Astrocyte (in vitro differentiated cells and primary cell): Measurements from ENCODE around the gene ENOX1.

Experiments used
- EZH2 ChIP-seq: IDR thresholded peaks from 2 replicates; pipeline ENCODE4 v1.6.1; 2012; ENCODE audit warnings: mild to moderate bottlenecking, low read length, inconsistent platforms; ENCODE audit not compliant: insufficient read depth
- TF ChIP-seq, protein P1 (sequence below): IDR thresholded peaks from 2 replicates; pipeline ENCODE4 v1.5.1; 2011; ENCODE audit warnings: low read depth, mild to moderate bottlenecking, inconsistent platforms, low read length, moderate library complexity; ENCODE audit not compliant: insufficient read depth

DNA sequence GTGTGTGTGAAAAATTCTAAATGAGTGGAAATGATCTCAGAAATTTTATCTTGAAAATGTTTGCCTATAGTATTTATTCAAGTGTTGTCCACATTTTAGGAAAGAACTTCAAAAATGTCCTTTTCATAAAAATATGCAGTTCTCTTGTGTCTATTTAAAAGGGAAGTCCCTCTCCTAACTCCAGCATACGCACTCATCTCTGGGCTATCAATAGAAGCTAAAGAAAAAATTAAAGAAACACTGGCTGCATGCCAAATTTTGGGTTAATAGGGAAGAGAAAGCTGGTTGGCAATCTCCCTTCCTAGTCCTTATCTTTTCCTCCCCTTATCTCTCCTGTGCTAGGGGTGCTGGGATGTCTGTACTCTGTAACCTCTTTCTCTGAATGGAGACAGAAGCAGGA lies 313.3 kb downstream of the ENOX1 start:
- TF ChIP-seq, protein P1, sequence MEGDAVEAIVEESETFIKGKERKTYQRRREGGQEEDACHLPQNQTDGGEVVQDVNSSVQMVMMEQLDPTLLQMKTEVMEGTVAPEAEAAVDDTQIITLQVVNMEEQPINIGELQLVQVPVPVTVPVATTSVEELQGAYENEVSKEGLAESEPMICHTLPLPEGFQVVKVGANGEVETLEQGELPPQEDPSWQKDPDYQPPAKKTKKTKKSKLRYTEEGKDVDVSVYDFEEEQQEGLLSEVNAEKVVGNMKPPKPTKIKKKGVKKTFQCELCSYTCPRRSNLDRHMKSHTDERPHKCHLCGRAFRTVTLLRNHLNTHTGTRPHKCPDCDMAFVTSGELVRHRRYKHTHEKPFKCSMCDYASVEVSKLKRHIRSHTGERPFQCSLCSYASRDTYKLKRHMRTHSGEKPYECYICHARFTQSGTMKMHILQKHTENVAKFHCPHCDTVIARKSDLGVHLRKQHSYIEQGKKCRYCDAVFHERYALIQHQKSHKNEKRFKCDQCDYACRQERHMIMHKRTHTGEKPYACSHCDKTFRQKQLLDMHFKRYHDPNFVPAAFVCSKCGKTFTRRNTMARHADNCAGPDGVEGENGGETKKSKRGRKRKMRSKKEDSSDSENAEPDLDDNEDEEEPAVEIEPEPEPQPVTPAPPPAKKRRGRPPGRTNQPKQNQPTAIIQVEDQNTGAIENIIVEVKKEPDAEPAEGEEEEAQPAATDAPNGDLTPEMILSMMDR = no peak
- no peak for TF ChIP-seq EZH2
